ENCODE results near the gene FXYD5.

GRCh38 chr19:35120492-35120891 lies 34.0 kb upstream of the FXYD5 start:
- TF ChIP-seq CTCF (IDR thresholded peaks at IDR 0.05 in 2 of 3, conservative IDR thresholded peaks at IDR 0.05 in 1 of 3; ENCODE audit: borderline replicate concordance in 1 of 3, insufficient read depth in 1 of 3, low read depth in 2 of 3, low read length in 2 of 3) (no peak), YY1 (IDR thresholded peaks at IDR 0.05; ENCODE audit: extremely low read depth, insufficient replicate concordance, low read depth, low read length) (no peak), SIN3A (IDR thresholded peaks at IDR 0.05; ENCODE audit: low read depth) (no peak), FOSL1 (IDR thresholded peaks at IDR 0.05; ENCODE audit: low read depth) (no peak), RAD21 (IDR thresholded peaks at IDR 0.05; ENCODE audit: low read depth) (no peak), POLR2AphosphoS5 (IDR thresholded peaks at IDR 0.05; ENCODE audit: low read depth, low read length) (no peak), EZH2 (IDR thresholded peaks at IDR 0.05) (no peak), SP1 (IDR thresholded peaks at IDR 0.05; ENCODE audit: low read depth) (no peak), CEBPB (IDR thresholded peaks at IDR 0.05; ENCODE audit: low read depth) (no peak), POLR2A (IDR thresholded peaks at IDR 0.05; ENCODE audit: borderline replicate concordance, extremely low read depth, insufficient read depth, insufficient read length) (no peak), EZH2phosphoT487 (IDR thresholded peaks at IDR 0.05; ENCODE audit: borderline replicate concordance) (no peak)
